Activated naive CD8-positive, alpha-beta T cell treated with anti-CD3 and anti-CD28 coated beads, Interleukin-2, amount 50 U/mL, for 16 hours (primary cell): Measurements from ENCODE around the gene LHFPL2.
"Not testable (repeated sequence)": the region's sequence is repeated elsewhere in the genome, so short reads cannot be mapped to it uniquely, and the experiment has no call there.

Source experiments
- DNase-seq: peaks from one replicate; pipeline ENCODE4 v3.0.0-alpha.2; 2020; ENCODE audit warnings: low read depth, low spot score

The LHFPL2 gene

GRCh38 chr5:78472469-78473106 lies 176.0 kb downstream of the LHFPL2 start:
- DNase-seq: no peak

GRCh38 chr5:78471896-78472295 lies 176.7 kb downstream of the LHFPL2 start:
- DNase-seq: no peak

GRCh38 chr5:78467752-78468357 lies 180.7 kb downstream of the LHFPL2 start:
- DNase-seq: no peak

- no peak for DNase-seq
Observed at GRCh38 chr5:78467140-78467539, 181.4 kb downstream of the LHFPL2 start.

GRCh38 chr5:78458843-78459242 lies 189.7 kb downstream of the LHFPL2 start:
- no peak for DNase-seq

- DNase-seq: not testable (repeated sequence)
Observed at GRCh38 chr5:78457507-78457906, 191.1 kb downstream of the LHFPL2 start.

- no peak for DNase-seq
Observed at GRCh38 chr5:78449103-78449502, 199.5 kb downstream of the LHFPL2 start.

- no peak for DNase-seq
Observed at GRCh38 chr5:78447775-78448424, 200.7 kb downstream of the LHFPL2 start.
